IPS-20b (cell line): ENCODE measurements around the gene LARGE1.
"Not testable (repeated sequence)": the region's sequence is repeated elsewhere in the genome, so short reads cannot be mapped to it uniquely, and the experiment has no call there.

Experiments used
- H3K27ac ChIP-seq: one replicate; pipeline ENCODE4 v1.5.1; 2013; ENCODE audit warnings: low read length
- H3K27me3 ChIP-seq: 2 replicates; pipeline ENCODE4 v1.6.1; 2013; ENCODE audit warnings: mild to moderate bottlenecking, low read length, inconsistent platforms; ENCODE audit not compliant: insufficient read depth
- H3K36me3 ChIP-seq: 2 replicates; pipeline ENCODE4 v1.6.1; 2013; ENCODE audit warnings: low read depth, mild to moderate bottlenecking, inconsistent platforms, low read length, moderate library complexity; ENCODE audit not compliant: insufficient read depth
- H3K4me1 ChIP-seq: 2 replicates; pipeline ENCODE4 v1.6.1; 2013; ENCODE audit warnings: mild to moderate bottlenecking, control low read depth, inconsistent platforms, low read length, moderate library complexity; ENCODE audit not compliant: insufficient read depth
- H3K4me3 ChIP-seq: 2 replicates; pipeline ENCODE4 v1.5.1; 2013; ENCODE audit warnings: mild to moderate bottlenecking, low read length, inconsistent platforms
- H3K9ac ChIP-seq: 2 replicates; pipeline ENCODE4 v1.6.1; 2013; ENCODE audit warnings: low read depth, mild to moderate bottlenecking, inconsistent platforms, low read length, moderate library complexity
- H3K9me3 ChIP-seq: 2 replicates; pipeline ENCODE4 v1.6.1; 2013; ENCODE audit warnings: mild to moderate bottlenecking, low read depth, low read length, inconsistent platforms; ENCODE audit not compliant: insufficient read depth

LARGE1 gene

GRCh38 chr22:33386270-33386669 lies 534.0 kb downstream of the LARGE1 start:
- Histone ChIP-seq H3K4me1 (no peaks in the 10 kb centered on the region), H3K36me3 (peaks cover 22% of the 10 kb centered on the region), H3K9ac (no peak overlapping the region), H3K27ac (no peak overlapping the region), H3K9me3 (no peaks in the 10 kb centered on the region), H3K4me3 (no peak overlapping the region), H3K27me3 (no peaks in the 10 kb centered on the region)

DNA sequence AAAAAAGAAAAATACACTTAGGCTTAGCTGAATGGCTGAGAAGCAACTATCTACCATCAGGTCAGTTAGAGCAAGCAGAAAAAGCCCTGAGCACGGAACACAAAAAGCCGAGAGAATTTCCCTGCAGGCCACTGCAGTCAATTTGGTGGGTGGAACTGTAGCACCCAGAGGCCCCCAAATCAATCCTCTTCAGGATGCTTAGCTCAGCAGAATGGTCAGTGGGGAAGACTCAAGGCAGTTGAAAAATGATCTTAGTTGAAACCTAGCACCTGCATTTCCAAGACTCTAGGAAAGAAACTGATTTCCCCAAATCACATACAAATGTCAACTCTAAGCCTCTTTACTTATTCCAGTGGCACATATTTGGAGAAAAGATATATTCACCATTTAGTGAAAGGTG lies 534.7 kb downstream of the LARGE1 start:
- no peaks in the 10 kb centered on the region for H3K9me3 ChIP-seq
- no peaks in the 10 kb centered on the region for H3K27me3 ChIP-seq
- no peak overlapping the region for H3K4me3 ChIP-seq
- H3K4me1 ChIP-seq = no peaks in the 10 kb centered on the region
- H3K9ac ChIP-seq = no peak overlapping the region
- H3K27ac ChIP-seq = no peak overlapping the region
- peaks cover 22% of the 10 kb centered on the region for H3K36me3 ChIP-seq

DNA sequence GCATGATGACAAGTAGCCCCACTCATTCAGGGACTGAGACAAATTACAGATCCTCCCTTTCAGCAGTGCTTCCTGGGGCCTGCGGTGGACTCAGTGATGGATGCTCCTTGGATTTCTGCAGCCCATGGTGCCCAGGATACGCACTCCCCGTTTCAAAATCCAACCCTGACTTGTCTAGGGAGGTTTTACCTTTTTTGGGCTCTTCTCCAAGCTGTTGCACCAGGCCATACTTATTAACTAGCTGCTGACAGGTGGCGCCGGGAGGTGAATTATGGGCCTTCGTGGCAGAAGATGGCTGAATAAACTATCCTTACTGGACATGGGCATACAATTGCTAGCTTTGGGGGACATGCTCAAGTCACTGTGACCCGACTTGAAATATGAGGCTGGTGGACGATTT lies 537.8 kb downstream of the LARGE1 start:
- peaks cover 32% of the 10 kb centered on the region for H3K36me3 ChIP-seq

DNA sequence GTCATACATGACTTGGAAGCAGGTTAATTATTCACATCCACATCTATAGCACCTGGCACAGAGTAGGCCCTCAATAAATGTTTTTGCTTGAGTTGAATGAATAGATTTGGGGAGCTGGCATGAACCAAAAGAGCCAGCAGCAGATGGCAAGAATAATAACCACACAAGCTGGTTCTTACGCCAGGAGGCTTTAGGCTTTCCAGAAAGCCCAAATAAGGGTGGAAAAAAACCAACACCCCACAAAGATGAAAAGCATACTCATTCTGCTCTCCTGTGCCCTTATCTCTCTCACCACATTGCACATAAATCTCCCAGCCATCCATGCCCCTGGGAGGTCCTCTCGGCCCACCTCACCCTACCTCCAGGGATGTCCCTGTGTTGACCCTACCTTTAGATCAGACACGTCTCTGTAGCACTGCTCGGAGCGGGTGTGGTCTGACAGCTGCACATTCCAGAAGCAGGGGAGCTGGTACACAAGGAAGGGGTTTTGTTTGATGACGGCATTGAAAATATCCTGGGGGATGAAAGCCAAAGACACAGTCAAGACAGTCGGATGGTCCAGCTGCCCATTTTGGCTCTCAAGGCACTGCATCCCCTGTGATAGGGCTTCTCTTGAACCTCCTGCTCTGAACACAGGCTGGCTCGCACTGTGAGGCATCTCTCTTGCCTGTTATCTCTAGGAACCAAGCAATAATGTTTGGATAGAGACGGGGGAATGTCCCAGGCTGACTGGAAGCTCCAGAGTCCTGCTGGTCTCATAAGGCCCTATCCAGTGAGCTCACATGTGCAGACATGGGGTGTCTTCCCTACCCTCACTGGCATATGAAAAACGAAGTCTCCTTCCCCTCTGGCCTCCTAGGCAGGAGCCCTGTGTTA lies 538.5 kb downstream of the LARGE1 start:
- Histone ChIP-seq H3K9ac (no peak overlapping the region), H3K36me3 (peaks cover 32% of the 10 kb centered on the region), H3K9me3 (peaks cover 8% of the 10 kb centered on the region; the same call in 1 of the 2 replicates), H3K4me1 (no peaks in the 10 kb centered on the region), H3K4me3 (no peak overlapping the region), H3K27me3 (no peaks in the 10 kb centered on the region), H3K27ac (no peak overlapping the region)

More for the DNA sequence above, 537.8 kb downstream of the LARGE1 start:
- no peak overlapping the region for H3K4me3 ChIP-seq
- H3K27ac ChIP-seq = no peak overlapping the region
- no peaks in the 10 kb centered on the region for H3K27me3 ChIP-seq
- no peaks in the 10 kb centered on the region for H3K4me1 ChIP-seq
- no peak overlapping the region for H3K9ac ChIP-seq
- H3K9me3 ChIP-seq = peaks cover 5% of the 10 kb centered on the region; the same call in 1 of the 2 replicates

GRCh38 chr22:33380789-33381530 lies 539.3 kb downstream of the LARGE1 start:
- H3K4me1 ChIP-seq = no peaks in the 10 kb centered on the region
- no peak overlapping the region for H3K4me3 ChIP-seq
- H3K9ac ChIP-seq = no peak overlapping the region
- H3K9me3 ChIP-seq = peaks cover 8% of the 10 kb centered on the region; the same call in 1 of the 2 replicates
- H3K36me3 ChIP-seq = peaks cover 32% of the 10 kb centered on the region
- no peaks in the 10 kb centered on the region for H3K27me3 ChIP-seq
- no peak overlapping the region for H3K27ac ChIP-seq

DNA sequence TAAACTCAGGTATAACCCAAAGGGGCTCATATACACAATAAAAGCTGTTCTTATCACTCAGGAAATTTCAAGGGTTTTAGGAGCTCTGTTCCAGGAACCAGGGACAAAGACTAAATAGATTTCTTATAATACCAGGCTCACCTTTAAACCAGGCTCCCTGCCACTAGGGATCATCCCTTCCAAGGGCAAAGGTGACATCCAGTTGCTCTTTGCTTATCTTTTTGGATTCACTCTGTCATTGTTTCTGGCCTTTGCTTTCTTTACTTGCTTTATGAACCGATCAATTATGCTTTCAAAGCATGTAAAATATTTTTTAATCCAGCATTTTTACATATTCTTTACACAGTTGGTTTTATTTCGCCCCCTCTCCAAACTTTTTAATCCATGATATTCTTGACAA lies 540.4 kb downstream of the LARGE1 start:
- no peak overlapping the region for H3K27ac ChIP-seq
- H3K9me3 ChIP-seq = peaks cover 8% of the 10 kb centered on the region; the same call in 1 of the 2 replicates
- H3K27me3 ChIP-seq = no peaks in the 10 kb centered on the region
- H3K4me3 ChIP-seq = no peak overlapping the region
- no peak overlapping the region for H3K9ac ChIP-seq
- H3K36me3 ChIP-seq = peaks cover 32% of the 10 kb centered on the region
- H3K4me1 ChIP-seq = no peaks in the 10 kb centered on the region

GRCh38 chr22:33372875-33373274 lies 547.4 kb downstream of the LARGE1 start:
- Histone ChIP-seq H3K4me3 (no peak overlapping the region), H3K9ac (no peak overlapping the region), H3K27ac (no peak overlapping the region), H3K36me3 (peaks cover 3% of the 10 kb centered on the region; the same call in 1 of the 2 replicates), H3K27me3 (no peaks in the 10 kb centered on the region), H3K4me1 (no peaks in the 10 kb centered on the region), H3K9me3 (peaks cover 25% of the 10 kb centered on the region; the same call in 1 of the 2 replicates)

DNA sequence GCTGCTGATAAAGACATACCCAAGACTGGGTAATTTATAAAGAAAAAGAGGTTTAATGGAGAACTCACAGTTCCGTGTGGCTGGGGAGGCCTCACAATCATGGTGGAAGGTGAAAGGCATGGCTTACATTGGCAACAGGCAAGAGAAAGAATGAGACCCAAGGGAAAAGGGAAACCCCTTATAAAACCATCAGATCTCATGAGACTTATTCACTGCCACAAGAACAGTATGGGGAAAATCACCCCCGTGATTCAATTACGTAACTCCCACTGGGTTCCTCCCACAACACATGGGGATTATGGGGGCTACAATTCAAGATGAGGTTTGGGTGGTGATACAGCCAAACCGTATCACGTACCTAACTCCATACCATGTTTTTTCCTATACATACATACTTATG lies 557.0 kb downstream of the LARGE1 start:
- not testable (repeated sequence) for H3K27ac ChIP-seq, H3K4me3 ChIP-seq, H3K9ac ChIP-seq, H3K4me1 ChIP-seq, H3K27me3 ChIP-seq, H3K36me3 ChIP-seq, H3K9me3 ChIP-seq

- Histone ChIP-seq H3K4me1 (peaks cover 6% of the 10 kb centered on the region; the same call in 1 of the 2 replicates), H3K9me3 (no peaks in the 10 kb centered on the region), H3K36me3 (no peaks in the 10 kb centered on the region), H3K27me3 (no peaks in the 10 kb centered on the region; the same call in 1 of the 2 replicates), H3K27ac (no peak overlapping the region), H3K4me3 (no peak overlapping the region), H3K9ac (no peak overlapping the region)
These were observed 557.6 kb downstream of the LARGE1 start for GRCh38 chr22:33362702-33363101.

DNA sequence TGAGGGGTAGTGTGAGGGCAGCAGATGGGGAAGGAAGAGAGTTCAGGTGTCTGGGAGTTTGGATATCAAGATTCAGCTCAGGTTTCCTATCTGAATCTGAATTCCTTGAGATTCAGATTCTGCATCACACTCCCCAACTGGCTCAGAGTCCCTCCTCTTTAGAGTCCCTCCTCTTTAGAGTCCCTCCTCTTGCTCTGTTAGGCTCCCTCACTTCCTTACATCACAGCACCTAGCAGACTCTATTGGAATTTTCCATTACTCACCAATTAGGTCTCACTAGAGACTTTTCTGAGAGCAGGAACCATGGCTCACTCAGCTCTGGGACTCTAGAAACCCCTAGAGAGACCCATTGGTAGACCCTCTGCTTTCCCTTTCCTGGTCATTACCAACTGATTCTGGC lies 558.7 kb downstream of the LARGE1 start:
- Histone ChIP-seq H3K27me3 (no peaks in the 10 kb centered on the region; the same call in 1 of the 2 replicates), H3K27ac (no peak overlapping the region), H3K36me3 (no peaks in the 10 kb centered on the region), H3K4me1 (peaks cover 6% of the 10 kb centered on the region; the same call in 1 of the 2 replicates), H3K4me3 (no peak overlapping the region), H3K9me3 (no peaks in the 10 kb centered on the region), H3K9ac (no peak overlapping the region)

DNA sequence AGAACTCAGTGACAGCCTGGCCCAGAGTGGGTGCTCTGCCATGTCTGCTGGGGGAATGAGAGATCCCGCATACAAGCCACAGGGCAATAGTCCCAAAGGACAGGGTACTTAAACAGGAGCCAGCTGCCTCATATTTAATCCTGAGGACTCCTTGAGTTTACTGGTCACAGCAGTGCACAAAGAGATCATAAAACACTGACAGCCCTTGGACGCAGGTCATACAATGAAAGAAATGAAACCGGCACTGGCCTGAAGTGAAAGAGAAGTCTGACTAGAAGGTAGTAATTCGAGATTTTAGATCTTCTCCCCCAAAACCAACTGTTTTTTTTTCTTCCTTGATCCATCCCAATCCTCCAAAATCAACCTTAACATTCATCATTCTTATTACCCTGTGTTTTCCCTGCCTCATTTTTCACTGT lies 562.3 kb downstream of the LARGE1 start:
- Histone ChIP-seq H3K27me3 (no peaks in the 10 kb centered on the region; the same call in 1 of the 2 replicates), H3K4me1 (peaks cover 6% of the 10 kb centered on the region; the same call in 1 of the 2 replicates), H3K36me3 (no peaks in the 10 kb centered on the region), H3K9ac (no peak overlapping the region), H3K9me3 (no peaks in the 10 kb centered on the region), H3K4me3 (no peak overlapping the region), H3K27ac (no peak overlapping the region)
